Measurements from ENCODE around the gene BCAS4.

Gene BCAS4

GRCh38 chr20:50859161-50859560 is 64.3 kb downstream of the BCAS4 start:
- TF ChIP-seq TEAD4 (IDR thresholded peaks at IDR 0.05) (no peak), TCF12 (IDR thresholded peaks at IDR 0.05; ENCODE audit: low read depth) (no peak), MAX (IDR thresholded peaks at IDR 0.05) (no peak), USF1 (IDR thresholded peaks at IDR 0.05) (no peak), NFIC (IDR thresholded peaks at IDR 0.05) (no peak), REST (IDR thresholded peaks at IDR 0.05; ENCODE audit: low read depth) (no peak), EP300 (IDR thresholded peaks at IDR 0.05; ENCODE audit: borderline replicate concordance) (no peak), CREB1 (IDR thresholded peaks at IDR 0.05; ENCODE audit: low read depth) (no peak), CEBPB (IDR thresholded peaks at IDR 0.05) (no peak), ZBTB7A (IDR thresholded peaks at IDR 0.05; ENCODE audit: low read depth) (no peak)

- no peak for TF ChIP-seq TEAD4 (IDR thresholded peaks at IDR 0.05)
- TF ChIP-seq TCF12 (IDR thresholded peaks at IDR 0.05; ENCODE audit: low read depth), result no peak
These were observed 66.2 kb downstream of the BCAS4 start for GRCh38 chr20:50861012-50861411.

- no peak for TF ChIP-seq ZBTB7A (IDR thresholded peaks at IDR 0.05; ENCODE audit: low read depth)
- no peak for TF ChIP-seq YY1 (IDR thresholded peaks at IDR 0.05; ENCODE audit: low read depth)
- TF ChIP-seq RAD21 (IDR thresholded peaks at IDR 0.05; ENCODE audit: low read depth), result no peak
- no peak for TF ChIP-seq FOXM1 (IDR thresholded peaks at IDR 0.05; ENCODE audit: borderline replicate concordance, low read depth)
- no peak for TF ChIP-seq CREB1 (IDR thresholded peaks at IDR 0.05; ENCODE audit: low read depth)
- TF ChIP-seq REST (IDR thresholded peaks at IDR 0.05; ENCODE audit: low read depth), result no peak
- no peak for TF ChIP-seq TAF1 (IDR thresholded peaks at IDR 0.05; ENCODE audit: low read depth)
- no peak for TF ChIP-seq EGR1 (IDR thresholded peaks at IDR 0.05)
- no peak for TF ChIP-seq CEBPB (IDR thresholded peaks at IDR 0.05)
- TF ChIP-seq TCF12 (IDR thresholded peaks at IDR 0.05; ENCODE audit: low read depth), result no peak
These were observed 67.7 kb downstream of the BCAS4 start for GRCh38 chr20:50862546-50862945.

GRCh38 chr20:50865114-50865513 is 70.3 kb downstream of the BCAS4 start:
- TF ChIP-seq YY1 (IDR thresholded peaks at IDR 0.05; ENCODE audit: low read depth) (no peak), CREB1 (IDR thresholded peaks at IDR 0.05; ENCODE audit: low read depth) (no peak), REST (IDR thresholded peaks at IDR 0.05; ENCODE audit: low read depth) (no peak), USF1 (IDR thresholded peaks at IDR 0.05) (no peak), EP300 (IDR thresholded peaks at IDR 0.05; ENCODE audit: borderline replicate concordance) (no peak), EGR1 (IDR thresholded peaks at IDR 0.05) (no peak), TEAD4 (IDR thresholded peaks at IDR 0.05) (no peak), NFIC (IDR thresholded peaks at IDR 0.05) (no peak), CEBPB (IDR thresholded peaks at IDR 0.05) (no peak)

- TF ChIP-seq RAD21 (IDR thresholded peaks at IDR 0.05; ENCODE audit: low read depth) (no peak), TCF12 (IDR thresholded peaks at IDR 0.05; ENCODE audit: low read depth) (no peak), REST (IDR thresholded peaks at IDR 0.05; ENCODE audit: low read depth) (no peak), MAX (IDR thresholded peaks at IDR 0.05) (no peak), ZBTB7A (IDR thresholded peaks at IDR 0.05; ENCODE audit: low read depth) (no peak), YY1 (IDR thresholded peaks at IDR 0.05; ENCODE audit: low read depth) (no peak), TAF1 (IDR thresholded peaks at IDR 0.05; ENCODE audit: low read depth) (no peak), FOXM1 (IDR thresholded peaks at IDR 0.05; ENCODE audit: borderline replicate concordance, low read depth) (no peak), USF1 (IDR thresholded peaks at IDR 0.05) (no peak), EGR1 (IDR thresholded peaks at IDR 0.05) (no peak)
These were observed 70.7 kb downstream of the BCAS4 start for GRCh38 chr20:50865591-50865990.

Measured in Ishikawa (cell line).